Testis (tissue), 3 donors: ENCODE data around the gene MAPK10. TPM values are rescaled to one million over a fixed set of nuclear protein-coding genes. Genes with fewer than 3 reads are reported as not detected.

Source experiments
- DNase-seq: peaks from one replicate; pipeline ENCODE4 v3.0.0-alpha.2; 2019
- H3K27ac ChIP-seq, 2 donors: fragments of 200-600 bp; sonication (generic); one replicate each; pipeline ENCODE4 v1.5.1; 2019
- H3K27me3 ChIP-seq: fragments of 200-600 bp; sonication (generic); one replicate; pipeline ENCODE4 v1.5.1; 2019
- H3K36me3 ChIP-seq: fragments of 200-600 bp; sonication (generic); one replicate; pipeline ENCODE4 v1.5.1; 2017; ENCODE audit warnings: low read depth; ENCODE audit errors: missing control alignments
- H3K4me1 ChIP-seq: fragments of 200-600 bp; sonication (generic); one replicate; pipeline ENCODE4 v1.5.1; 2019
- H3K4me3 ChIP-seq, 2 donors: fragments of 200-600 bp; sonication (generic); one replicate each; pipeline ENCODE4 v1.5.1; 2017 to 2019
- H3K9me3 ChIP-seq: fragments of 200-600 bp; sonication (generic); one replicate; pipeline ENCODE4 v1.5.1; 2017
- POLR2A ChIP-seq: fragments of 450-650 bp; IDR thresholded peaks from one replicate; pipeline ENCODE4 v1.6.1; 2017; ENCODE audit warnings: antibody characterized with exemption, mild to moderate bottlenecking, moderate library complexity
- WGBS, 2 donors: methylation state at CpG; one replicate each; pipeline ENCODE4 v1.1.5; 2018; 5-methylcytosine and 5-hydroxymethylcytosine counted together
- intact Hi-C: fragments of 100-400 bp; cut with DNase I; formaldehyde crosslinking; loops from one replicate; pipeline ENCODE4 v1.15.1; 2023; ENCODE audit warnings: low total_unique reads
- polyA plus RNA-seq: library from polyadenylated mRNA; stranded (reverse); fragments of 350-450 nt; fragmentation: Illumina TruSeq; extraction: RNeasy Lipid Tissue Mini Kit (QIAGEN cat#74804); gene quantifications from one replicate; pipeline ENCODE4 v1.2.3, GENCODE V29; 2014; ENCODE audit warnings: low read depth, low replicate concordance; ENCODE audit not compliant: insufficient read depth
- total RNA-seq, 2 donors: library from RNA; depleted of rRNA; stranded (reverse); fragments of >200 nt; gene quantifications; one replicate each; pipeline ENCODE4 v1.2.3, GENCODE V29; 2016
- TF ChIP-seq, protein P1 (sequence below), 3 experiments: fragments of 450-650 bp in 2 of 3; fragments of 200-600 bp in 1 of 3; sonication (generic) in 1 of 3; IDR thresholded peaks; one replicate each; pipeline ENCODE4 v1.5.1; 2016 to 2019; ENCODE audit warnings: antibody characterized with exemption in 3 of 3, mild to moderate bottlenecking in 2 of 3, moderate library complexity in 1 of 3

The MAPK10 gene
- total and polyA plus RNA-seq, 3 donors from 2014 or later, result 56.1 to 64.6 (median 61.1) TPM

DNA sequence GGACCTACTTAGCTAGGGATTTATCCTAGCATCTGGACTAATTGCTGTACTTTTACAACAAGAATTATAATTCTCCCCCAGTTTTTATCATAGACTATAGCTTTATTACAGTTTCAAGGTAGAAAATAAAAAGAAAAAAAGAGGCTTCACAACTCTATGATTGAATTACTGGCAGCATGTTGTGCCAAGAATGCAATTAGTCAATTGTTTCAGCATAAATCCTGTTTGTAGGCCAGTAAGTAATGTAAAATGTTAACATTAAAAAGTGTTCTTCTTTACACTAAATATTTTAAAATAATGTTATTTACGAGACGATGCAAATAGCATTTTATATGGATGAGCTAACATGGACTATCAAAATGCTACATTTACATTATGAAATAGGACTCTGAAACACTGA lies 228.4 kb downstream of the MAPK10 start:
- 84 to 99% methylated on average over 2 of the region's 2 CpGs for WGBS, 2 donors
- Histone ChIP-seq H3K9me3 (no peaks in the 10 kb centered on the region), H3K27ac (no peak overlapping the region), H3K4me1 (no peaks in the 10 kb centered on the region), H3K27me3 (no peaks in the 10 kb centered on the region), H3K4me3 (no peak overlapping the region), H3K36me3 (no peaks in the 10 kb centered on the region)
- no peak for TF ChIP-seq POLR2A
- TF ChIP-seq, protein P1, sequence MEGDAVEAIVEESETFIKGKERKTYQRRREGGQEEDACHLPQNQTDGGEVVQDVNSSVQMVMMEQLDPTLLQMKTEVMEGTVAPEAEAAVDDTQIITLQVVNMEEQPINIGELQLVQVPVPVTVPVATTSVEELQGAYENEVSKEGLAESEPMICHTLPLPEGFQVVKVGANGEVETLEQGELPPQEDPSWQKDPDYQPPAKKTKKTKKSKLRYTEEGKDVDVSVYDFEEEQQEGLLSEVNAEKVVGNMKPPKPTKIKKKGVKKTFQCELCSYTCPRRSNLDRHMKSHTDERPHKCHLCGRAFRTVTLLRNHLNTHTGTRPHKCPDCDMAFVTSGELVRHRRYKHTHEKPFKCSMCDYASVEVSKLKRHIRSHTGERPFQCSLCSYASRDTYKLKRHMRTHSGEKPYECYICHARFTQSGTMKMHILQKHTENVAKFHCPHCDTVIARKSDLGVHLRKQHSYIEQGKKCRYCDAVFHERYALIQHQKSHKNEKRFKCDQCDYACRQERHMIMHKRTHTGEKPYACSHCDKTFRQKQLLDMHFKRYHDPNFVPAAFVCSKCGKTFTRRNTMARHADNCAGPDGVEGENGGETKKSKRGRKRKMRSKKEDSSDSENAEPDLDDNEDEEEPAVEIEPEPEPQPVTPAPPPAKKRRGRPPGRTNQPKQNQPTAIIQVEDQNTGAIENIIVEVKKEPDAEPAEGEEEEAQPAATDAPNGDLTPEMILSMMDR (IDR thresholded peaks at IDR 0.05), result no peak
- no peak for DNase-seq
- intact Hi-C loops, result no loop called here

DNA sequence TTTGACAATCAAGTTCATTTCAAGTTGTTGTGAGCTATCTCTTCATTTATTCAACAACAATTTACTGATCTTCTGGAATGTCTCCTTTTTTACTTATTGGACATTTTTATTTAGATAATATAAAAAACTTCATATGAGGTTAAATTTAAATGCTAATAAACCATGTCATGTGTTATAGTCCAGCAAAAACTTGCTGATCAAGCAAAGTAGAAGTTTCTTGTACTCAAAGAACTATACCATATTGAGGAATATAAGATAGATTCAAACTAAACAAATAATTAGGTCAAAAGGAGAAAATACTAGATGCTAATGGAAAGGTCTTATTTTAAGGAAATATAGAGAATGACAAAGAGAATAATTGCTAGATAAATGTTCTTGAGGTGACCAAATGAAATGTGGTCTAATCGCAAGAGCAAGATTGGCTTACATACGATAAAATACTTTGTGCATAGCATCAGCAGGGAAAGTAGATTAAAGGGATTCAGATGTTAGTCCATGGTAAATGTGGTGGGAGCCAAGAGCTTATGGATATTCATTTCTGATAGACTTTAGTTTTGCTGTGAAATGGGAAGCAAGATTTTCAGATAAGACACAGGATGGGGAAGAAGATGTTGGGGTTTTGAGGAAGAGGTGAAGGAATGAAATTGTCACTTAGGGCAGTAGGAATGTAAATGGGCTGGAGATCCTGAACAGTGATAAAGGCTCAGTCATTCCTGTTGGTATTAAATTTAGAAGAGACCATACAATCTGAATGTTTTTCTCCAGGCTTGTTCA lies 229.5 kb downstream of the MAPK10 start:
- Histone ChIP-seq H3K27ac (no peak overlapping the region), H3K9me3 (no peaks in the 10 kb centered on the region), H3K4me3 (no peak overlapping the region), H3K36me3 (no peaks in the 10 kb centered on the region), H3K27me3 (no peaks in the 10 kb centered on the region), H3K4me1 (no peaks in the 10 kb centered on the region)
- WGBS, 2 donors, result 91 to 97% methylated on average over 2 of the region's 2 CpGs
- intact Hi-C loops, result no loop called here
- no peak for TF ChIP-seq POLR2A
- TF ChIP-seq, protein P1 (IDR thresholded peaks at IDR 0.05), result no peak
- no peak for DNase-seq

DNA sequence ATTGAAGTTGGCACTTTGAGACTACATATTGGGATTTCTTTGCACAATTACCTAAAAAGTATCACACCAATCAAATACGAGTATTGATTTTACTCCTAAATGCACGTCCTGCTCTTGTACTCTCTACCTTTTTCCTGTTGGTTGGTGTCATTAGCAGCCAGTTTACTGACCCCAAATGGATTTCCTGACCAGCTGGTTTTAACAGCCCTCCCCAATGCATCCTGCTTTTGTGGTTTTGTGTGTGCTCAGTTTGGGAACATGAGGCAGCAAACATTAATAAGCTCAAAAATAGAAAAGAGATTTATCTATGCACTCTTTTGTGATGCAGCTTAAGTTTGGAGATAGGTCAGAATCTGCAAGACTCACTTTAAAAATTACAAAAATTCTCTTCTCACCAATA lies 230.3 kb downstream of the MAPK10 start:
- Histone ChIP-seq H3K36me3 (no peaks in the 10 kb centered on the region), H3K27me3 (no peaks in the 10 kb centered on the region), H3K4me1 (no peaks in the 10 kb centered on the region), H3K27ac (no peak overlapping the region), H3K4me3 (no peak overlapping the region), H3K9me3 (no peaks in the 10 kb centered on the region)
- intact Hi-C loops, result no loop called here
- DNase-seq, result no peak
- WGBS, 2 donors, result 77 to 82% methylated on average over 2 of the region's 2 CpGs
- no peak for TF ChIP-seq POLR2A
- TF ChIP-seq, protein P1 (IDR thresholded peaks at IDR 0.05), result no peak

DNA sequence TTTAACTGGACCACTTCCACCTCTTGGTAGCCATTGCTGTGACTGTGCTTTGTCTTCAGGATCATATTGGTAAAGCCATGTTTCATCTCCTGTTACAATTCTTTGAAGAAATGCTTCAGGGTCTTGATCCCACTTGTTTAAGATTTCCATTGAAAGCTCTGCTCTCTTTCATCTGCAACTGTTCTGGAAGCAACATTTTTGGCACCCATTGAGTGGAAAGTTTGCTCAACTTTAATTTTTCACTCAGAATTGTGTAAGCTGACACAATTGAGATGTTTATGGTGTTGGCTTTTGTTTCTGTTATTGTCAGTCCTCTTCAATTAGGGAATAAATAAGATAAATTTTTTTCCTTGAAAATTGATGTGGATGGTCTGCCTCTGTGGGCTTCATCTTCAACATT lies 237.4 kb downstream of the MAPK10 start:
- H3K9me3 ChIP-seq, result no peaks in the 10 kb centered on the region
- H3K4me1 ChIP-seq, result no peaks in the 10 kb centered on the region
- intact Hi-C loops, result no loop called here
- H3K27me3 ChIP-seq, result no peaks in the 10 kb centered on the region
- H3K36me3 ChIP-seq, result no peaks in the 10 kb centered on the region
- H3K4me3 ChIP-seq, result no peak overlapping the region
- DNase-seq, result no peak
- no peak for TF ChIP-seq POLR2A
- TF ChIP-seq, protein P1 (IDR thresholded peaks at IDR 0.05), result no peak
- no peak overlapping the region for H3K27ac ChIP-seq

DNA sequence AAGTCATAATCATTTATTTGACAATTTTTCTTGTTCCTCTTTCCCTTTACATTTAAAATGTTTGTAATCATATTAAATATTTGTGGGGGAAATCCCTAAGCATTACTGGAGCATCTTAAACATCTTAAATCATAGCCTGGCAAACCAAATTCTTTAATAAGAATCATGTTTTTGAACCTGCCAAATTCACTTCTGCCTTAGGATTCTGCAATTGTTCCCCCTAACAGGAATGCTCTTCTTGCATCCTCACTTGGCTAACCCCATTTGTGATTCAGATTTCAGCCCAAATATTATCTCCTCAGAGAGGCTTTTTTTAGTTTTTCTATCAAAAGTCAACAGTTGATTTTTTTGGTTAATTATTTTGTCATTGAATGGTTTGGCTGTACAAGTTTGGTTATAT lies 241.1 kb downstream of the MAPK10 start:
- Histone ChIP-seq H3K4me3 (no peak overlapping the region), H3K27ac (no peak overlapping the region), H3K4me1 (no peaks in the 10 kb centered on the region), H3K36me3 (no peaks in the 10 kb centered on the region), H3K9me3 (no peaks in the 10 kb centered on the region), H3K27me3 (no peaks in the 10 kb centered on the region)
- TF ChIP-seq, protein P1 (IDR thresholded peaks at IDR 0.05), result no peak
- no peak for TF ChIP-seq POLR2A
- intact Hi-C loops, result no loop called here
- DNase-seq, result no peak
